GM12891 (cell line): ENCODE data around the gene CHRM5. TPM values are rescaled to one million over a fixed set of nuclear protein-coding genes. Genes with fewer than 3 reads are reported as not detected.

ENCODE experiments used
- DNase-seq: peaks from one replicate; pipeline ENCODE4 v3.0.0; 2011; ENCODE audit warnings: low spot score; ENCODE audit not compliant: insufficient read length
- FAIRE-seq: peaks from 2 replicates; lab custom pipeline; 2011; peaks lifted over from hg19 to GRCh38; lab: Jason Lieb, UNC
- PAX5 ChIP-seq: IDR thresholded peaks from 2 replicates; pipeline ENCODE4 v1.6.1; 2011; ENCODE audit warnings: low read length, moderate library complexity, mild to moderate bottlenecking; ENCODE audit not compliant: insufficient read depth, severe bottlenecking
- POLR2A ChIP-seq: IDR thresholded peaks from 2 replicates; pipeline ENCODE4 v1.6.1; 2011; ENCODE audit warnings: low read depth, low read length, control low read depth
- POLR2AphosphoS5 ChIP-seq: IDR thresholded peaks from 2 replicates; pipeline ENCODE4 v1.6.1; 2011; ENCODE audit warnings: low read depth, low read length, control low read depth
- POU2F2 ChIP-seq: IDR thresholded peaks from 2 replicates; pipeline ENCODE4 v1.6.1; 2011; ENCODE audit warnings: low read depth, mild to moderate bottlenecking, control low read depth, low read length, moderate library complexity
- SPI1 ChIP-seq: IDR thresholded peaks from 2 replicates; pipeline ENCODE4 v1.6.1; 2011; ENCODE audit warnings: low read depth, low read length, control low read depth
- TAF1 ChIP-seq: IDR thresholded peaks from 2 replicates; pipeline ENCODE4 v1.6.1; 2011; ENCODE audit warnings: low read depth, low read length, control low read depth
- polyA plus RNA-seq: library from polyadenylated mRNA; unstranded; fragments of >200 nt; gene quantifications from one replicate; pipeline ENCODE4 v1.2.1, GENCODE V29; 2012; ENCODE audit warnings: low read depth, missing spikeins, inconsistent platforms; ENCODE audit not compliant: missing spikeins

Gene CHRM5, protein sequence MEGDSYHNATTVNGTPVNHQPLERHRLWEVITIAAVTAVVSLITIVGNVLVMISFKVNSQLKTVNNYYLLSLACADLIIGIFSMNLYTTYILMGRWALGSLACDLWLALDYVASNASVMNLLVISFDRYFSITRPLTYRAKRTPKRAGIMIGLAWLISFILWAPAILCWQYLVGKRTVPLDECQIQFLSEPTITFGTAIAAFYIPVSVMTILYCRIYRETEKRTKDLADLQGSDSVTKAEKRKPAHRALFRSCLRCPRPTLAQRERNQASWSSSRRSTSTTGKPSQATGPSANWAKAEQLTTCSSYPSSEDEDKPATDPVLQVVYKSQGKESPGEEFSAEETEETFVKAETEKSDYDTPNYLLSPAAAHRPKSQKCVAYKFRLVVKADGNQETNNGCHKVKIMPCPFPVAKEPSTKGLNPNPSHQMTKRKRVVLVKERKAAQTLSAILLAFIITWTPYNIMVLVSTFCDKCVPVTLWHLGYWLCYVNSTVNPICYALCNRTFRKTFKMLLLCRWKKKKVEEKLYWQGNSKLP
- 0.04 TPM for polyA plus RNA-seq

DNA sequence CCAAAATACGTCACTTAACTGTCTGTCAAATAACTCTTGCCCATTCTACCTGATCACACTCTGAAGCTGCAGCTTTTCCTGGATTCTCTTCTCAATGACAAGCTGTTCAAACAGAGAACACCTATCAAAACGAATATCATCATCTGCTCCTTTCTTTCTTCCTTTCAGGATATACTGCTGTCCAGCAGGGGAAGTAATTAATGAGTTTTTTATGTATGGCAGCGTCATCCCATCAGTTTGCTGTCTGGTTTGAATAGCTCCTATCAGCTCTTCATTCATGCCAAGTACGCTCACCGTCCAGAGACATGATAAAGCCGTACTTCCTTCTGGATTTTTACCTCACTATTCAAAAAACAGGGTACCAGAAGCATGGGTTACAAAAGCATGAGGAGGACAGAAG, at the start of gene CHRM5:
CHRM5 (plus strand) TSS at position 274 of the 400 bp plus-strand sequence. CDS start 94,221 bp downstream, outside the sequence.
- TF ChIP-seq PAX5 (no peak), TAF1 (no peak), POU2F2 (no peak), SPI1 (no peak), POLR2AphosphoS5 (no peak), POLR2A (no peak)
- DNase-seq (no peak), FAIRE-seq (no peak)

- TF ChIP-seq SPI1 (no peak), POU2F2 (no peak), POLR2AphosphoS5 (no peak), PAX5 (no peak), TAF1 (no peak), POLR2A (no peak)
- FAIRE-seq (no peak), DNase-seq (no peak)
These were observed 44.9 kb upstream of the CHRM5 start for GRCh38 chr15:33923446-33923845.

DNA sequence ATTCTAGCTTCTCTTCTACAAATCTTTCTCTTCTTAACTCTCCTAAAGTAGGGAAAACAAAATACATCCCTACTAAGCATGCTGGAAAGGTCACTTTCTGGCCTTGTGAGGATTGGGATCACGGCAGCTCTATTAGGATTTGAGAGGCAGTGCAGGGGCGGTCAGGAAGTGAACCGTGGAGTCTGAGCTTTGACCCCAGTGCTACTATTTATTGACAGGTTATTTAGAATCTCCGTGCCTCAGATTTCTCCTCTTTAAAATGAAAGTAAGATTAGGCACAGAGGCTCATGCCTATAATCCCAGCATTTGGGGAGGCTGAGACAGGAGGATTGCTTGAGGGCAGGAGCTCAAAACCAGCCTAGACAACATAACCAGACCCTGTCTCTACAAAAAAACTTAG, 42.0 kb upstream of the CHRM5 start:
- TF ChIP-seq POLR2AphosphoS5 (no peak), PAX5 (no peak), POU2F2 (no peak), POLR2A (no peak), TAF1 (no peak)
- FAIRE-seq = no peak
- DNase-seq = no peak

DNA sequence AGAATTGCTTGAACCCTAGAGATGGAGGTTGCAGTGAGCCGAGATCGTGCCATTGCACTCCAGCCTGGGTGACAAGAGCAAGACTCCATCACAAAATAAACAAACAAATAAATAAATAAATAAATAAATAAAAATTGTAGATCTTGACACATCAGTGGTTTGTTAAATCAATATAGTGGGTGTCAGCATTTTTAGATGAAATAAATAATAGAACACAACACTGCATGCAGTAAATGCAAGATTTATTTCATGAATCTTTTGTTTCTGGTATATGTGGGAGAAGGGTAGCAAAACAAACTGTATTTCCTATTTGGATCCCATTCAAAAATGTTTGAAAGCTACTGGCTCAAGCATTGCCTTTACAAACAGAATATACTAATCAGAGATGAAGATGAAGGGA, 35.6 kb upstream of the CHRM5 start:
- TF ChIP-seq POU2F2 (no peak), POLR2A (no peak), SPI1 (no peak), PAX5 (no peak), TAF1 (no peak), POLR2AphosphoS5 (no peak)
- DNase-seq (no peak), FAIRE-seq (no peak)

GRCh38 chr15:33934396-33934795, 33.9 kb upstream of the CHRM5 start:
- TF ChIP-seq PAX5 = no peak
- TF ChIP-seq SPI1 = no peak
- no peak for TF ChIP-seq TAF1
- no peak for TF ChIP-seq POU2F2
- TF ChIP-seq POLR2A = no peak
- TF ChIP-seq POLR2AphosphoS5 = no peak
- FAIRE-seq = no peak
- DNase-seq = no peak

- TF ChIP-seq POU2F2 (no peak), POLR2AphosphoS5 (no peak), PAX5 (no peak), SPI1 (no peak), TAF1 (no peak), POLR2A (no peak)
- FAIRE-seq = no peak
- DNase-seq = no peak
These were observed 33.4 kb upstream of the CHRM5 start for GRCh38 chr15:33934921-33935320.

DNA sequence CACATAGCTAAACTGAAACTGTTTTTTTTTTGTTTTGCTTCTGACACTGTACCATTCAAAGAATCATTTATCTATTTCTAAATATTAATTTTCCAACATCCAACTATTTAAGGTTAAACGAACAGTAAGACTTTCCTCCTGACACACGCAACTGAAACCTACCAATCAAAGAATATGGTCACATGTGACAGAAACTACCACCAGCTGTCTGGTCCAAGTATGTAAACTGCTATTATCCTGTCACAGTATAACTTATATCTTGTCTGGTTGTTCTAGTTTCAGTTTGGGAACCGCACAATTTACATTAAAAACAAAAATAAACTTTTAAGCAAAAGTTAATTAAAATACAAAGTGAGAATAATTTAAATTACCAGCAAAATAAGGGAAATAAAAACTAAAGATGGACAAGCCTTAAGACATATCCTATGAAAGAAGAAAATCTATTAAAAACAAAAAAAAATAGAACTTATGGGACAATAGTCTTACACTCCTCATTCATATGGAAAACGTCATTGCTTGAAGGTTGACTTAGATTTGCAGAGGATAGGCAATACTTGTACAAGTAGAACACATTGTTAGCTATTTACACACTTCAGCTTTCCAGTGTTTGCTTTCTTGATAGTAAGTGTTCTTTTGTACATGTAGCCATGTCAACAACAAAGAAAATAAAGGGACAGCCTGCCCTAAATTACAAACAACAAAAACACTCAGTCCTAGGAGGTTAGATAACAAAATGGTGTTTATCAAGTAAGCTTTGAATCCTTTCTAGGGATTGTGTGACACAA, 26.8 kb upstream of the CHRM5 start:
- no peak for TF ChIP-seq POLR2A
- TF ChIP-seq SPI1 = no peak
- no peak for TF ChIP-seq POLR2AphosphoS5
- no peak for TF ChIP-seq POU2F2
- no peak for TF ChIP-seq TAF1
- TF ChIP-seq PAX5 = no peak
- DNase-seq (no peak), FAIRE-seq (no peak)

DNA sequence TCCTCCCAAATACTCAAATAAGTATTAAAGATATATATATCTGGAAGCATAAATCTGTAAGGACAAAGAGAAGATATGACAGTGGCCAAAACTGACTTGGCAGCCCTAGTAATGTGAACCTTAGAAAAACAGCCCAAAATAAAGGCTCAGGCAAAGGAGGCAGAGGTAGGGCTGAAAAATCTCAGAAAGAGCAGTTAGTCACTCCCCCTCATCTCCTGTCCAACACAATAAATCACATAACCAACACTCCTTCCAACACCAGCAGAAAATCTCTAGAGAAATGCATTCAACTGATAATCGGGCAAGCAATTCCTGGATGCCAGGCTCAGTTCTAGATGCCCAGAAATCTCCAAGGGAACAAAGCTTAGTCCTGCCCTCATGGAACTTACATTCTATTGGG, 22.1 kb upstream of the CHRM5 start:
- FAIRE-seq (no peak), DNase-seq (no peak)
- TF ChIP-seq TAF1 (no peak), POLR2A (no peak), PAX5 (no peak), POU2F2 (no peak), POLR2AphosphoS5 (no peak)

GRCh38 chr15:33955945-33956344, 12.4 kb upstream of the CHRM5 start:
- DNase-seq (no peak), FAIRE-seq (no peak)
- no peak for TF ChIP-seq TAF1
- TF ChIP-seq POLR2AphosphoS5 = no peak
- no peak for TF ChIP-seq POU2F2
- no peak for TF ChIP-seq SPI1
- no peak for TF ChIP-seq PAX5
